Endothelial cell (in vitro differentiated cells): Measurements from ENCODE around the gene CGNL1. TPM values are rescaled to one million over a fixed set of nuclear protein-coding genes. Genes with fewer than 3 reads are reported as not detected.

ENCODE experiments used
- DNase-seq: peaks from one replicate; pipeline ENCODE4 v3.0.0; 2021; ENCODE audit warnings: low spot score
- H3K27ac Mint-ChIP-seq: one replicate; pipeline ENCODE4 v1.8.0; 2021; ENCODE audit warnings: mixed read lengths, inconsistent platforms; ENCODE audit not compliant: unreplicated experiment
- H3K27me3 Mint-ChIP-seq: one replicate; pipeline ENCODE4 v1.8.0; 2021; ENCODE audit warnings: mild to moderate bottlenecking, moderate library complexity, mixed read lengths, inconsistent platforms; ENCODE audit not compliant: unreplicated experiment
- H3K36me3 Mint-ChIP-seq: one replicate; pipeline ENCODE4 v1.8.0; 2021; ENCODE audit warnings: mild to moderate bottlenecking, low read depth, mixed read lengths, inconsistent platforms; ENCODE audit not compliant: unreplicated experiment
- H3K4me1 Mint-ChIP-seq: one replicate; pipeline ENCODE4 v1.8.0; 2021; ENCODE audit warnings: mild to moderate bottlenecking, mixed read lengths, inconsistent platforms; ENCODE audit not compliant: unreplicated experiment
- H3K4me3 Mint-ChIP-seq: one replicate; pipeline ENCODE4 v1.8.0; 2021; ENCODE audit warnings: mild to moderate bottlenecking, mixed read lengths, inconsistent platforms; ENCODE audit not compliant: unreplicated experiment
- H3K9me3 Mint-ChIP-seq: one replicate; pipeline ENCODE4 v1.8.0; 2021; ENCODE audit warnings: mixed read lengths, inconsistent platforms; ENCODE audit not compliant: unreplicated experiment
- total RNA-seq: library from RNA; stranded (reverse); fragmentation: NEBNext Ultra II Directional; extraction: Animal tissue kit (Norgen Biotek cat#: 25700); gene quantifications from one replicate; pipeline ENCODE4 v1.2.1, GENCODE V29; 2021; ENCODE audit not compliant: unreplicated experiment
- TF ChIP-seq, protein P1 (sequence below): fragments of 200-600 bp; sonication (generic); IDR thresholded peaks from one replicate; pipeline ENCODE4 v1.5.0; 2021; ENCODE audit warnings: antibody characterized with exemption; ENCODE audit not compliant: unreplicated experiment

Gene CGNL1
- total RNA-seq, 1 donor from 2014 or later: 238 TPM

DNA sequence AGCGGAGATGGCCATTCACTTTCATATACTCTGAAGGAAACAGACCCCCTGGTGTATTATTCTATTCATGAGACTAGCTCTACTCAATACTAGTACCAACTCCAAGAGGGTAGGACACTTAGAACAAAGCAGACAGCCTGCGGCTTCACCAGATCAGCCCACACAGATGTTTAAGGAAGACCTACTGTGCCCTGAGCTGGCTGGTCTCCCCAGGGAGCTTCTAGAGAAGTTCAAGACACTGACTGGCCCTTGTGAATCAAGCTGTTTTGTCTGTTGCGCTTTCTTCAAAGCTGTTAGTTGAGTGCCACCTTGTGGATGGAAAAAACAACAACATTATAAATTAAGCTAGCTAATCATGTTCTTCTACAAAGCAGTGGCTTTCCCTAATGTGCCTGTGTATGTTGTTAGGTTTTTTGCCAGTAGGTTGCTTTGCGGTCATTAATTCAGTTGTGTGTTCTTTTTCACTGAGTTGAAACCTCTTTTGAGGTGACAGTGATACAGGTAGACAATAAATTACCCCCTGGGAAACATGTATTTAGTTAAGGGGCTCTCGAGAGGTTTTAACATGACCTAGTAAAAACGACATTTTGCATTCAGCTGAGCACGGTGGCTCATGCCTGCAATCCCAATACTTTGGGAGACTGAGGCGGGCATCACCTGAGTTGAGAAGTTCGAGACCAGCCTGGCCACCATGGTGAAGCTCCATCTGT is 151.2 kb downstream of the CGNL1 start:
- peaks cover 12% of the 10 kb centered on the region for H3K27me3 Mint-ChIP-seq
- no peaks in the 10 kb centered on the region for H3K9me3 Mint-ChIP-seq
- DNase-seq: peak; percentile 27
- no peak overlapping the region for H3K27ac Mint-ChIP-seq
- TF ChIP-seq, protein P1, sequence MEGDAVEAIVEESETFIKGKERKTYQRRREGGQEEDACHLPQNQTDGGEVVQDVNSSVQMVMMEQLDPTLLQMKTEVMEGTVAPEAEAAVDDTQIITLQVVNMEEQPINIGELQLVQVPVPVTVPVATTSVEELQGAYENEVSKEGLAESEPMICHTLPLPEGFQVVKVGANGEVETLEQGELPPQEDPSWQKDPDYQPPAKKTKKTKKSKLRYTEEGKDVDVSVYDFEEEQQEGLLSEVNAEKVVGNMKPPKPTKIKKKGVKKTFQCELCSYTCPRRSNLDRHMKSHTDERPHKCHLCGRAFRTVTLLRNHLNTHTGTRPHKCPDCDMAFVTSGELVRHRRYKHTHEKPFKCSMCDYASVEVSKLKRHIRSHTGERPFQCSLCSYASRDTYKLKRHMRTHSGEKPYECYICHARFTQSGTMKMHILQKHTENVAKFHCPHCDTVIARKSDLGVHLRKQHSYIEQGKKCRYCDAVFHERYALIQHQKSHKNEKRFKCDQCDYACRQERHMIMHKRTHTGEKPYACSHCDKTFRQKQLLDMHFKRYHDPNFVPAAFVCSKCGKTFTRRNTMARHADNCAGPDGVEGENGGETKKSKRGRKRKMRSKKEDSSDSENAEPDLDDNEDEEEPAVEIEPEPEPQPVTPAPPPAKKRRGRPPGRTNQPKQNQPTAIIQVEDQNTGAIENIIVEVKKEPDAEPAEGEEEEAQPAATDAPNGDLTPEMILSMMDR: peak; percentile 64
- peaks cover 52% of the 10 kb centered on the region for H3K4me1 Mint-ChIP-seq
- H3K4me3 Mint-ChIP-seq: no peak overlapping the region
- peaks cover 70% of the 10 kb centered on the region for H3K36me3 Mint-ChIP-seq

GRCh38 chr15:57528940-57529565 is 152.7 kb downstream of the CGNL1 start:
- H3K36me3 Mint-ChIP-seq: peaks cover 69% of the 10 kb centered on the region
- peak overlapping the region; percentile 35 for H3K4me3 Mint-ChIP-seq
- no peak overlapping the region for H3K27ac Mint-ChIP-seq
- H3K9me3 Mint-ChIP-seq: no peaks in the 10 kb centered on the region
- DNase-seq: no peak
- peaks cover 10% of the 10 kb centered on the region for H3K27me3 Mint-ChIP-seq
- peaks cover 59% of the 10 kb centered on the region for H3K4me1 Mint-ChIP-seq
- TF ChIP-seq, protein P1: no peak

DNA sequence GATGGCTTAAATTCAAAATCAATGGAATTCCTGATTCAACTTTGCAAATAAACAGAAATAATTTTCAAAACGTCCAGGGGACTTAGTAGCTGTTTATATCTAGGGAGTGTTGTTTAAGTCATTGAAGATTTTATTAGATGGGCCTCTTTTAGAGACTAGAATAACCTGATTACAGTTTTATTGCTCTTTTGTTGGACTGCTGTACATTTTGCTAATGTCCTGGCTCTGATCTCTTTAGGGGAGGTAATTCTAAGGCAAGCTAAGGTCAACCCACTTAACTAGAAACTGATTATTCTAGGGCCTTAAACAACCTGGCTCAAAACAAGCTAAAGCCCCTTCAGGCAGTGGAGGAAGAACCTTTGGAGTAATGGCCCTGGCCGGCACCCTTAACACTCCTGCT is 153.4 kb downstream of the CGNL1 start:
- H3K27me3 Mint-ChIP-seq: peaks cover 12% of the 10 kb centered on the region
- H3K4me3 Mint-ChIP-seq: no peak overlapping the region
- H3K4me1 Mint-ChIP-seq: peaks cover 65% of the 10 kb centered on the region
- peak overlapping the region; percentile 8 for H3K27ac Mint-ChIP-seq
- H3K36me3 Mint-ChIP-seq: peaks cover 69% of the 10 kb centered on the region
- DNase-seq: no peak
- TF ChIP-seq, protein P1: no peak
- no peaks in the 10 kb centered on the region for H3K9me3 Mint-ChIP-seq

- Mint-ChIP-seq H3K36me3 (peaks cover 90% of the 10 kb centered on the region), H3K4me3 (peak overlapping the region; percentile 28), H3K27ac (no peak overlapping the region), H3K4me1 (peaks cover 47% of the 10 kb centered on the region), H3K27me3 (peaks cover 8% of the 10 kb centered on the region), H3K9me3 (no peaks in the 10 kb centered on the region)
- TF ChIP-seq, protein P1: no peak
- no peak for DNase-seq
Measured at GRCh38 chr15:57532731-57533447, 156.6 kb downstream of the CGNL1 start.

DNA sequence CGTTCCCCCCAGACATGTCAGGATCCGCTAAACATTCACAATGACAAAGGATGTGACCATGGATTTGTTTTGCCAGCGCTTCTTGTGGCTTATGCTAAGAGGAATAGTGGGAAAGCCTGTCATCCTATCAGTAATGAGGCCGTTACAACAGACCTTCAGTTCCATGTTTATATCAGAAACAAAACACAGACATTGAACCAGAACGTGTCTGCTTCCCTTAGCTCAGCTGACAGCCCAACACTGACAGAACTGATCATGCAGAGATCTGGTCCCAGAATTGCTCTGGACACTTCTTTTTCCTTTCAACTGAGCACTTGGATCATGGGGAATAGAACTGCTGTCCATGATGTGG is 157.1 kb downstream of the CGNL1 start:
- peaks cover 90% of the 10 kb centered on the region for H3K36me3 Mint-ChIP-seq
- DNase-seq: no peak
- peak overlapping the region; percentile 28 for H3K4me3 Mint-ChIP-seq
- peaks cover 8% of the 10 kb centered on the region for H3K27me3 Mint-ChIP-seq
- H3K4me1 Mint-ChIP-seq: peaks cover 47% of the 10 kb centered on the region
- H3K9me3 Mint-ChIP-seq: no peaks in the 10 kb centered on the region
- no peak overlapping the region for H3K27ac Mint-ChIP-seq
- TF ChIP-seq, protein P1: no peak
